Activated CD4-positive, alpha-beta T cell treated with anti-CD3 and anti-CD28 coated beads, Interleukin-2, amount 10 ng/mL, durations not matched to agents 7 days and 5 days (primary cell): Measurements from ENCODE around the gene TCF12. TPM values are rescaled to one million over a fixed set of nuclear protein-coding genes. Genes with fewer than 3 reads are reported as not detected.
"Not testable (repeated sequence)": the region's sequence is repeated elsewhere in the genome, so short reads cannot be mapped to it uniquely, and the experiment has no call there.

Experiments
- CTCF ChIA-PET: fragments of 350-600 bp; sonication (Branson Sonifier 250); formaldehyde crosslinking; loops from one replicate; lab custom pipeline; 2021; ENCODE audit warnings: antibody characterized with exemption; lab: Charles Lee
- POLR2A ChIA-PET: fragments of 350-600 bp; sonication (Branson Sonifier 250); formaldehyde crosslinking; loops from one replicate; lab custom pipeline; 2021; ENCODE audit warnings: antibody characterized with exemption; lab: Charles Lee
- DNase-seq: peaks from one replicate; pipeline ENCODE4 v3.0.0-alpha.2; 2020
- H3K27ac Mint-ChIP-seq: one replicate; pipeline ENCODE4 v1.8.0; 2021; ENCODE audit warnings: mild to moderate bottlenecking, moderate library complexity, mixed read lengths
- H3K27me3 Mint-ChIP-seq: one replicate; pipeline ENCODE4 v1.8.0; 2021; ENCODE audit warnings: mixed read lengths
- H3K36me3 Mint-ChIP-seq: one replicate; pipeline ENCODE4 v1.8.0; 2021; ENCODE audit warnings: low read depth, mixed read lengths
- H3K4me1 Mint-ChIP-seq: one replicate; pipeline ENCODE4 v1.8.0; 2021; ENCODE audit warnings: mixed read lengths
- H3K4me3 Mint-ChIP-seq: one replicate; pipeline ENCODE4 v1.8.0; 2021; ENCODE audit warnings: mild to moderate bottlenecking, moderate library complexity, mixed read lengths
- H3K9me3 Mint-ChIP-seq: one replicate; pipeline ENCODE4 v1.8.0; 2021; ENCODE audit warnings: mixed read lengths
- total RNA-seq, 2 experiments: library from RNA; stranded (reverse); gene quantifications; one replicate each; pipeline ENCODE4 v1.2.3, GENCODE V29; 2021

The TCF12 gene
- total RNA-seq, 2 experiments from 2014 or later: 50.9 to 60.8 TPM

- Mint-ChIP-seq H3K9me3 (peaks cover 26% of the 10 kb centered on the region), H3K27ac (peak overlapping the region; percentile 76), H3K4me3 (no peak overlapping the region), H3K4me1 (peaks cover 19% of the 10 kb centered on the region), H3K36me3 (peaks cover 40% of the 10 kb centered on the region), H3K27me3 (no peaks in the 10 kb centered on the region)
- peak; percentile 13 for DNase-seq
- POLR2A ChIA-PET: no interaction called here
- CTCF ChIA-PET: no interaction called here
These were observed 234.5 kb downstream of the TCF12 start for GRCh38 chr15:57152666-57153539.

GRCh38 chr15:57156210-57156884 lies 237.9 kb downstream of the TCF12 start:
- Mint-ChIP-seq H3K9me3 (peaks cover 15% of the 10 kb centered on the region), H3K36me3 (peaks cover 32% of the 10 kb centered on the region), H3K4me1 (peaks cover 19% of the 10 kb centered on the region), H3K4me3 (no peak overlapping the region), H3K27me3 (no peaks in the 10 kb centered on the region), H3K27ac (no peak overlapping the region)
- CTCF ChIA-PET: no interaction called here
- DNase-seq: no peak
- POLR2A ChIA-PET: no interaction called here

- H3K4me3 Mint-ChIP-seq: no peak overlapping the region
These were observed 240.1 kb downstream of the TCF12 start for GRCh38 chr15:57158589-57158988.

GRCh38 chr15:57158997-57159668 lies 240.7 kb downstream of the TCF12 start:
- H3K27me3 Mint-ChIP-seq: no peaks in the 10 kb centered on the region
- CTCF ChIA-PET: no interaction called here

More at GRCh38 chr15:57158589-57158988, 240.1 kb downstream of the TCF12 start:
- DNase-seq: no peak
- peaks cover 11% of the 10 kb centered on the region for H3K36me3 Mint-ChIP-seq
- no peaks in the 10 kb centered on the region for H3K27me3 Mint-ChIP-seq
- POLR2A ChIA-PET: no interaction called here
- CTCF ChIA-PET: interaction anchor here (0.6 kb wide), 1 partner anchor 140 kb away, joined by 3 read pairs; no protein-coding TSS in a partner anchor
- H3K4me1 Mint-ChIP-seq: peaks cover 3% of the 10 kb centered on the region
- H3K27ac Mint-ChIP-seq: no peak overlapping the region
- H3K9me3 Mint-ChIP-seq: peaks cover 1% of the 10 kb centered on the region

GRCh38 chr15:57159767-57160166 lies 241.3 kb downstream of the TCF12 start:
- POLR2A ChIA-PET: no interaction called here
- Mint-ChIP-seq H3K27me3 (no peaks in the 10 kb centered on the region), H3K9me3 (peaks cover 5% of the 10 kb centered on the region), H3K4me1 (no peaks in the 10 kb centered on the region), H3K27ac (no peak overlapping the region), H3K4me3 (no peak overlapping the region), H3K36me3 (peaks cover 9% of the 10 kb centered on the region)
- CTCF ChIA-PET: no interaction called here
- no peak for DNase-seq

More at GRCh38 chr15:57158997-57159668, 240.7 kb downstream of the TCF12 start:
- no peaks in the 10 kb centered on the region for H3K4me1 Mint-ChIP-seq
- H3K27ac Mint-ChIP-seq: no peak overlapping the region
- POLR2A ChIA-PET: no interaction called here
- H3K4me3 Mint-ChIP-seq: no peak overlapping the region
- H3K9me3 Mint-ChIP-seq: peaks cover 5% of the 10 kb centered on the region
- DNase-seq: no peak
- peaks cover 9% of the 10 kb centered on the region for H3K36me3 Mint-ChIP-seq

GRCh38 chr15:57160823-57161560 lies 242.5 kb downstream of the TCF12 start:
- Mint-ChIP-seq H3K4me3 (no peak overlapping the region), H3K4me1 (peaks cover 1% of the 10 kb centered on the region), H3K9me3 (peaks cover 5% of the 10 kb centered on the region), H3K27ac (no peak overlapping the region), H3K27me3 (no peaks in the 10 kb centered on the region), H3K36me3 (peaks cover 9% of the 10 kb centered on the region)
- no peak for DNase-seq
- ChIA-PET CTCF (no interaction called here), POLR2A (interaction anchor here (0.6 kb wide), 1 partner anchor 59 kb away, joined by 8 read pairs; no protein-coding TSS in a partner anchor)

GRCh38 chr15:57164251-57164650 lies 245.8 kb downstream of the TCF12 start:
- POLR2A ChIA-PET, DNase-seq, CTCF ChIA-PET, H3K4me1 Mint-ChIP-seq, H3K27ac Mint-ChIP-seq, H3K27me3 Mint-ChIP-seq, H3K4me3 Mint-ChIP-seq, H3K9me3 Mint-ChIP-seq: not testable (repeated sequence)
- peaks cover 23% of the 10 kb centered on the region for H3K36me3 Mint-ChIP-seq

- CTCF ChIA-PET: interaction anchor here (0.6 to 1.1 kb wide), 2 partner anchors 9 to 42 kb away, joined by 3 read pairs; no protein-coding TSS in a partner anchor
- Mint-ChIP-seq H3K27me3 (no peaks in the 10 kb centered on the region), H3K27ac (no peak overlapping the region), H3K4me3 (no peak overlapping the region), H3K4me1 (peaks cover 1% of the 10 kb centered on the region), H3K9me3 (peaks cover 5% of the 10 kb centered on the region), H3K36me3 (peaks cover 22% of the 10 kb centered on the region)
- POLR2A ChIA-PET: no interaction called here
- DNase-seq: no peak
These were observed 247.5 kb downstream of the TCF12 start for GRCh38 chr15:57165992-57166391.

GRCh38 chr15:57167821-57168395 lies 249.5 kb downstream of the TCF12 start:
- Mint-ChIP-seq H3K9me3 (peaks cover 5% of the 10 kb centered on the region), H3K27ac (no peak overlapping the region), H3K27me3 (no peaks in the 10 kb centered on the region), H3K36me3 (peaks cover 28% of the 10 kb centered on the region), H3K4me3 (no peak overlapping the region), H3K4me1 (peaks cover 1% of the 10 kb centered on the region)
- CTCF ChIA-PET: no interaction called here
- no peak for DNase-seq
- POLR2A ChIA-PET: no interaction called here

GRCh38 chr15:57169643-57170042 lies 251.2 kb downstream of the TCF12 start:
- ChIA-PET CTCF (no interaction called here), POLR2A (no interaction called here)
- H3K27ac Mint-ChIP-seq: no peak overlapping the region
- no peaks in the 10 kb centered on the region for H3K9me3 Mint-ChIP-seq
- peaks cover 4% of the 10 kb centered on the region for H3K4me1 Mint-ChIP-seq
- no peak overlapping the region for H3K4me3 Mint-ChIP-seq
- H3K36me3 Mint-ChIP-seq: peaks cover 26% of the 10 kb centered on the region
- no peak for DNase-seq
- H3K27me3 Mint-ChIP-seq: no peaks in the 10 kb centered on the region

GRCh38 chr15:57171426-57171825 lies 253.0 kb downstream of the TCF12 start:
- Mint-ChIP-seq H3K27me3 (no peaks in the 10 kb centered on the region), H3K36me3 (peaks cover 27% of the 10 kb centered on the region), H3K27ac (no peak overlapping the region), H3K4me3 (no peak overlapping the region), H3K9me3 (no peaks in the 10 kb centered on the region), H3K4me1 (peaks cover 2% of the 10 kb centered on the region)
- DNase-seq: no peak
- CTCF ChIA-PET: no interaction called here
- POLR2A ChIA-PET: no interaction called here

- no peak for DNase-seq
- no peaks in the 10 kb centered on the region for H3K9me3 Mint-ChIP-seq
- ChIA-PET CTCF (no interaction called here), POLR2A (no interaction called here)
- peaks cover 2% of the 10 kb centered on the region for H3K4me1 Mint-ChIP-seq
- no peak overlapping the region for H3K27ac Mint-ChIP-seq
- no peaks in the 10 kb centered on the region for H3K27me3 Mint-ChIP-seq
- H3K36me3 Mint-ChIP-seq: peaks cover 23% of the 10 kb centered on the region
- no peak overlapping the region for H3K4me3 Mint-ChIP-seq
These were observed 254.5 kb downstream of the TCF12 start for GRCh38 chr15:57172925-57173324.
